HG02763 (cell line): ENCODE data around the gene TM9SF1.

ENCODE experiments used
- ATAC-seq: cut with Tn5 transposase; IDR thresholded peaks from one replicate; pipeline ENCODE4 v1.9.1; 2021; ENCODE audit warnings: mild to moderate bottlenecking, moderate library complexity; ENCODE audit not compliant: unreplicated experiment

TM9SF1 gene

DNA sequence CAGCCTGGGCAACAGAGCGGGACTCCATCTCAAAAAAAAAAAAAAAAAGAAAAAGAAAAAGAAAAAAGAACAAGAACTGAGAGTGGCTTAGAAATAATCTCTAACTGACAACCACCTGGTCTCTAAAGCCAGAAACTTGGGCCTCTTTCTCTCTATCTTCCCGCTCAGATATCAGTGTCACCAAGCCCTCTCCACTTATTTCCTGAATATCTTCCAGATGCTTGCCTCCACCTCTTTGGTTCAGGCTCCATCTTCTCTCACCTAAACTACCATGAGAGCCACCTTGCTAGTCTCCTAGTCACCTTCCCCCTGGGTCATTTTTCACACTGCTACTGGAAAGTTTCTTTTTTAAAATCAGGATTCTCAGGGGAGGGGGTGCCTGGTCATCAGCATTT, 1.8 kb upstream of the TM9SF1 start:
- no peak for ATAC-seq

GRCh38 chr14:24196071-24197055, 1.1 kb upstream of the TM9SF1 start:
- no peak for ATAC-seq

GRCh38 chr14:24194873-24195185, 412 bp downstream of the TM9SF1 start:
- ATAC-seq: no peak

DNA sequence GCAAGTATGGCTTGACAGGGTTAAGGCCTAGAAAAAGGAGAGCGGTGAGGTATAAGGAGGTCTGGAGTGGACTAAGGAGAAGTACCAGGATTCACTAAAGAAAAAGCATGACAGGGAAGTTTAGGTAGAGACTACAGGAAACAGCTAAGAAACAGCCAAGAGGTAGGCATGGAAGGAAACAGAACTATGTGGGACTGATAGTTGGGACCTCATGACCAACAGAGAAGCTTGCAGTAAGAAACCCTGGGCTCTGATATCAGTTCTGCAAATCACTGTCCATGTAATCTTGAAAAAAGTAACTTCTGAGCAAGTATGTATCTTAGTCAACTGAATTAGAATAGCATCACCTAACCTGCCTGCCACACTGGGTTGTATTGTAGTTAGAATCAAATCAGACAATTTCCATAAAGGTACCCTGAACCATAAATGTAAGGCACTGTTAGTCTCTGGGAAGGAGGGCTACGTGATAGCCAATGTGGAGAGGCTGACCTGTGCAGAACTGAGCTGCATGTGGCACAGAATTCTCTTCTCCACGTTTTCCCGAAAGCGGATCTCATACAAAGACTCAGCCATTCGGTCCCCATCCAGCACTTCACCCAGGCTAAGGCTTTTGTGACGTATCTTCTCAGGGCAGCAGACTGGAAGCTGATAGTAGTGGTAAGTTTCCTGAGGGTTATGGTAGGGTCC, 912 bp downstream of the TM9SF1 start:
- ATAC-seq: no peak

GRCh38 chr14:24192933-24193332, 2.3 kb downstream of the TM9SF1 start:
- ATAC-seq: no peak

GRCh38 chr14:24190416-24190815, 4.8 kb downstream of the TM9SF1 start:
- no peak for ATAC-seq

GRCh38 chr14:24189460-24189859, 5.8 kb downstream of the TM9SF1 start:
- ATAC-seq: no peak

DNA sequence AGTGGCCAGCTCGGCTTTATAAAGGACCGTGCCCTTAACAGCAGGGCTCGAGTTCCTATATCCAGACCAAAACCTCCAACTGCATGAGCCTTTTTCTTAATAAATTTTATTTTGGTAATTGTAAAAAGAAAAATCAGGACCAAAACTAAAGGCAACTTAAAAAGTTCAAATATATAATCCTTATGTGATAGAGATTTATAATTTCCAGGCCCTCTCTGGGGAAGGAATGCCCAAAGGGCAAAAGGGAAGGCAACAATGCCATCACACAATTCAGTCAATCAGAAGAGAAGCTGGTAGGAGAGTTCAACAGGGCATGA, 6.2 kb downstream of the TM9SF1 start:
- no peak for ATAC-seq

GRCh38 chr14:24188251-24189058, 6.8 kb downstream of the TM9SF1 start, which contains the start of gene IPO4:
Gene IPO4, minus strand, starts transcription at chr14:24188816. Its CDS starts 29 bp downstream, at chr14:24188787.
- ATAC-seq: peak; percentile 85

GRCh38 chr14:24187539-24187915, 7.7 kb downstream of the TM9SF1 start:
- no peak for ATAC-seq

GRCh38 chr14:24186831-24187538, 8.3 kb downstream of the TM9SF1 start:
- no peak for ATAC-seq

- no peak for ATAC-seq
Observed at GRCh38 chr14:24185741-24186140, 9.5 kb downstream of the TM9SF1 start.

- ATAC-seq: no peak
Observed at GRCh38 chr14:24185026-24185425, 10.2 kb downstream of the TM9SF1 start.

DNA sequence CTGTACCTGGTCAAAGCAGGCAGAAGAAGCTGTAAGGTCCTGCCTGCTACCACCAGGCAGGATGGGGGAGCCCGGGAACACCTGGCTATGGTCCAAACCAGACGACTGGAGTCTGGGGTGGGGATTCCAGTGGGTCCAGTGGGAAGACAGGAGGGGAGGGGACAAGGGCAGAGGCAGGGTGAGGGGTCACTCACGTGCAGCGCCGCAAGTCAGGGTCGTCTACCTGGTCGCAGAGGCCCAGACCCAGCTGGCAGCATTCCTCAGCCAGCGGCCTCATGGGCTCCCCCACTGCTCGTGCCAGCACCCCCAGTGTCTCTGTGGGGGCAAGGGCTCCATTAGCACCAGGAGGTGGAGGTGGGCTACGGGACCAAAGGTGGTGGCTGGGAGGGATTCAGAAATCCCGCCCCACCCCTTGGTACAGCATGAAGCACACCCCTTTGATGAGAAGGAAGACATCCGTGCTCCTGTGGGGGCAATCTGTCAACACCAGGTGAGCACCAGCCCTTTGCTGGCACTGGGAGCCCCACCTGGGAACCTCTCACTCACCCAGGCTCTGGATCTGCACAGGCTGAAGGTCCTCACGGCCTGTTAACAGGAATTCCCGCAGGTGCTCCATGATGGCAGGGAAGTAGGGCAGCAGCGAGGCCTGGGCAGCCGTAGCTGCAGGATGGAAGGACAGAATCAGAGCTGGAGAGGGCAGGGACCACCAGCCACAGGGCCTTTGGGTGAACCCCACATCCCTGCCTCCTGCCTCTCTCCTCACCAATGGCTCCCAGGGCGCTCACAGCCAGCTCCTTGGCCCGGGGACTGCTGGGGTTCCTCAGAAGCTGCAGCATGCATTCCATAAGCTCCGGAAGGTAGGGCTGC, 10.9 kb downstream of the TM9SF1 start:
- ATAC-seq: no peak

- ATAC-seq: no peak
Observed at GRCh38 chr14:24183014-24183481, 12.2 kb downstream of the TM9SF1 start.

DNA sequence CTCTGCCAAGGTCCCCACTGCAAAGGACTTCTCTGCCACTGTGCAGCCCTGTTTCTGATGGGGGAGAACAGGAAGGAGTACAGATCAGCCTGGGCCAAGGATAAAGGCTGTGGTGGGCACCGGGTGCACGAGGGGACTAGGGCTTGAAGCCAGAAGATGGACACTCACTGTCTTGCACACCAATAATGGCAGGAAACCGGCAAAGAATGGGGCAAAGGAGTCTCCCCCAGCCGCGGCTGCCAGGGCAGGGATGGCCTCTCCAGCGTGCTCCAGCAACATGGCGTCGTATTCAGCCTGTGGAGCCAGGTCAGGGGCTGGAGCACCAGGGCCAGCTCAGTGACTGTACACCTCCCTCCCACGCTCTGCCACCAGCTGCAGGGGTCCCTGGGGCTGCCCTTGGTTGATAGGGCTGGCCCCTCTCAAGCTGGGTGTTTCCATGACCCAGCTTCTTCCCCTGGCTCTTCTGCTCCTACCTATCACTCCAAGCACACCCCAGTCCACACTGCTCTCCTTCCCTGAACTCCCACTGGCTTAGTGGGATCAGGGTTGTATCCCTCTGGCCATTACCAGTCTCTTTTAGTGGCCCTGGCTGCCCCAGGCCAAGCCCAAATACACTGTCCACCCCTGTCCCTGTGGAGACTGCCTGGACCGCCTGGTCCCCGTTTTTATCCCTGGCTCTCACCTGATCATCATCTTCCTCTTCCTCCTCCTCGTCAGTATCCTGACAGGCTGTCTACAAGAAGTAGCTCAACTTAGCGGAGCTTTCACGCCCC, 12.9 kb downstream of the TM9SF1 start:
- ATAC-seq: no peak

GRCh38 chr14:24181371-24182077, 13.7 kb downstream of the TM9SF1 start:
- ATAC-seq: no peak
